ENCODE measurements around the gene DEDD.

DNA sequence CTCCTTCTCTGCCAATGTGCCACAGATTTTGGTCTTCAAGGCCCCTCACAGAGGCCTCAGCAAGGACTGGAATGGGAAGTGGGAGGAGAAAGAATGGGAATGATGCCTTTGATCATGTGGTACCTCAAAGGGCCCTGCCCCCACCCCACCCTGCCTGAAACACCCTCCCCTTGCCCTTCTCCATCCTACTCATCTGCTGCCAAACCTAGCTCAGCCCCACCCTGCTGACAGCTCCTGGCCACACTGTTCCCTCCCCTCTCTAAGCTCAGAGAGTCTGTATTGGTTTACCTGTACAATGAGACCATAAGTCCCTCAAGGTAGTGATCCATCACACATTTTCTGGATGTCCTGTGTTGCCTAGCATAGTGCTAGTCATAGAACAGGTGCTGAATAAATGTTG is 56.1 kb downstream of the DEDD start:
- TF ChIP-seq, protein P1, sequence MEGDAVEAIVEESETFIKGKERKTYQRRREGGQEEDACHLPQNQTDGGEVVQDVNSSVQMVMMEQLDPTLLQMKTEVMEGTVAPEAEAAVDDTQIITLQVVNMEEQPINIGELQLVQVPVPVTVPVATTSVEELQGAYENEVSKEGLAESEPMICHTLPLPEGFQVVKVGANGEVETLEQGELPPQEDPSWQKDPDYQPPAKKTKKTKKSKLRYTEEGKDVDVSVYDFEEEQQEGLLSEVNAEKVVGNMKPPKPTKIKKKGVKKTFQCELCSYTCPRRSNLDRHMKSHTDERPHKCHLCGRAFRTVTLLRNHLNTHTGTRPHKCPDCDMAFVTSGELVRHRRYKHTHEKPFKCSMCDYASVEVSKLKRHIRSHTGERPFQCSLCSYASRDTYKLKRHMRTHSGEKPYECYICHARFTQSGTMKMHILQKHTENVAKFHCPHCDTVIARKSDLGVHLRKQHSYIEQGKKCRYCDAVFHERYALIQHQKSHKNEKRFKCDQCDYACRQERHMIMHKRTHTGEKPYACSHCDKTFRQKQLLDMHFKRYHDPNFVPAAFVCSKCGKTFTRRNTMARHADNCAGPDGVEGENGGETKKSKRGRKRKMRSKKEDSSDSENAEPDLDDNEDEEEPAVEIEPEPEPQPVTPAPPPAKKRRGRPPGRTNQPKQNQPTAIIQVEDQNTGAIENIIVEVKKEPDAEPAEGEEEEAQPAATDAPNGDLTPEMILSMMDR (IDR thresholded peaks at IDR 0.05) = no peak
- TF ChIP-seq FOXP1 (CRISPR knock-in tag; IDR thresholded peaks at IDR 0.05; ENCODE audit: borderline replicate concordance) (no peak), ESRRA (CRISPR knock-in tag; IDR thresholded peaks at IDR 0.05; ENCODE audit: borderline replicate concordance) (no peak), ATF2 (CRISPR knock-in tag; IDR thresholded peaks at IDR 0.05; ENCODE audit: borderline replicate concordance, low read depth) (no peak), ZBTB21 (CRISPR knock-in tag; IDR thresholded peaks at IDR 0.05; ENCODE audit: borderline replicate concordance) (no peak)

Data from WTC11 (cell line).